OCI-LY1 (cell line): ENCODE measurements around the gene RASSF9.

Experiments used
- H2AFZ ChIP-seq: fragments of 200-600 bp; sonication (generic), shearing (Covaris generic); 2 replicates; pipeline ENCODE4 v1.6.0; 2014; ENCODE audit warnings: antibody characterized with exemption, mild to moderate bottlenecking, low read length
- H3F3A ChIP-seq: fragments of 200-600 bp; sonication (generic), shearing (Covaris generic); 2 replicates; pipeline ENCODE4 v1.6.0; 2014; ENCODE audit warnings: mild to moderate bottlenecking, antibody characterized with exemption, low read length, moderate library complexity; ENCODE audit not compliant: insufficient read depth
- H3K27ac ChIP-seq: fragments of 200-600 bp; sonication (generic); 2 replicates; pipeline ENCODE4 v1.5.1; 2014; ENCODE audit warnings: low read length, mixed run types, mild to moderate bottlenecking, low read depth; ENCODE audit not compliant: poor library complexity, severe bottlenecking
- H3K27me3 ChIP-seq: fragments of 200-600 bp; sonication (generic); 2 replicates; pipeline ENCODE4 v1.6.0; 2014; ENCODE audit warnings: antibody characterized with exemption, mild to moderate bottlenecking, low read length, moderate library complexity; ENCODE audit not compliant: insufficient read depth
- H3K36me3 ChIP-seq: fragments of 200-600 bp; sonication (generic); 2 replicates; pipeline ENCODE4 v1.6.1; 2014; ENCODE audit warnings: mild to moderate bottlenecking, antibody characterized with exemption, low read length, moderate library complexity, mixed read lengths; ENCODE audit not compliant: insufficient read depth
- H3K4me1 ChIP-seq: fragments of 200-600 bp; sonication (generic); 2 replicates; pipeline ENCODE4 v1.5.1; 2014; ENCODE audit warnings: mild to moderate bottlenecking, low read length, moderate library complexity; ENCODE audit not compliant: insufficient read depth, severe bottlenecking
- H3K4me2 ChIP-seq: fragments of 200-600 bp; sonication (generic), shearing (Covaris generic); 2 replicates; pipeline ENCODE4 v1.6.1; 2014; ENCODE audit warnings: low read length
- H3K4me3 ChIP-seq: fragments of 200-600 bp; sonication (generic); 2 replicates; pipeline ENCODE4 v1.5.1; 2014; ENCODE audit warnings: low read length, low read depth, mild to moderate bottlenecking, mixed read lengths; ENCODE audit not compliant: poor library complexity, severe bottlenecking
- H3K79me2 ChIP-seq: fragments of 200-600 bp; shearing (Covaris generic); 2 replicates; pipeline ENCODE4 v1.6.1; 2016; ENCODE audit warnings: mixed run types, low read length, mixed read lengths; ENCODE audit not compliant: insufficient read depth
- H3K9ac ChIP-seq: fragments of 200-600 bp; sonication (generic), shearing (Covaris generic); 2 replicates; pipeline ENCODE4 v1.6.1; 2014; ENCODE audit warnings: mild to moderate bottlenecking, low read length, mixed read lengths
- H3K9me2 ChIP-seq: fragments of 200-600 bp; sonication (generic), shearing (Covaris generic); 2 replicates; pipeline ENCODE4 v1.6.1; 2014; ENCODE audit warnings: low read depth, mild to moderate bottlenecking, low read length, mixed read lengths
- H3K9me3 ChIP-seq: fragments of 200-600 bp; shearing (Covaris generic); 2 replicates; pipeline ENCODE4 v1.6.1; 2014; ENCODE audit warnings: low read length, mixed read lengths
- H4K20me1 ChIP-seq: fragments of 200-600 bp; sonication (generic), shearing (Covaris generic); 2 replicates; pipeline ENCODE4 v1.6.0; 2016; ENCODE audit warnings: mild to moderate bottlenecking, low read length; ENCODE audit not compliant: insufficient read depth
- CTCF ChIP-seq: fragments of 200-600 bp; sonication (generic), shearing (Covaris generic); IDR thresholded peaks from 2 replicates; pipeline ENCODE4 v1.5.1; 2017; ENCODE audit warnings: mild to moderate bottlenecking, antibody characterized with exemption, low read length, moderate library complexity, mixed read lengths
- EZH2 ChIP-seq: fragments of 200-600 bp; sonication (generic), shearing (Covaris generic); IDR thresholded peaks from 2 replicates; pipeline ENCODE4 v1.8.0; 2017; ENCODE audit warnings: borderline replicate concordance, mixed run types, mild to moderate bottlenecking, antibody characterized with exemption, low read length, moderate library complexity, mixed read lengths

The RASSF9 gene

GRCh38 chr12:85829391-85829790 lies 6.8 kb downstream of the RASSF9 start:
- no peak overlapping the region for H3K9ac ChIP-seq
- no peak overlapping the region for H3K4me3 ChIP-seq
- no peak overlapping the region for H3K27ac ChIP-seq
- no peaks in the 10 kb centered on the region for H3K27me3 ChIP-seq
- no peaks in the 10 kb centered on the region for H3K36me3 ChIP-seq
- H3K79me2 ChIP-seq: no peaks in the 10 kb centered on the region
- H3K4me1 ChIP-seq: no peaks in the 10 kb centered on the region
- no peak overlapping the region for H3K4me2 ChIP-seq
- TF ChIP-seq CTCF (no peak), EZH2 (no peak)
- no peaks in the 10 kb centered on the region for H4K20me1 ChIP-seq
- H3K9me2 ChIP-seq: no peaks in the 10 kb centered on the region
- no peaks in the 10 kb centered on the region for H3F3A ChIP-seq
- H3K9me3 ChIP-seq: no peaks in the 10 kb centered on the region
- no peak overlapping the region for H2AFZ ChIP-seq

- Histone ChIP-seq H3K4me1 (no peaks in the 10 kb centered on the region), H2AFZ (no peak overlapping the region), H3K27me3 (no peaks in the 10 kb centered on the region), H3K36me3 (no peaks in the 10 kb centered on the region), H3K9me3 (no peaks in the 10 kb centered on the region), H3K9ac (no peak overlapping the region), H3K4me3 (no peak overlapping the region), H3K4me2 (no peak overlapping the region), H3K9me2 (no peaks in the 10 kb centered on the region), H3F3A (no peaks in the 10 kb centered on the region), H3K27ac (no peak overlapping the region), H3K79me2 (no peaks in the 10 kb centered on the region), H4K20me1 (no peaks in the 10 kb centered on the region)
- TF ChIP-seq EZH2 (no peak), CTCF (no peak)
Observed at GRCh38 chr12:85828576-85828975, 7.6 kb downstream of the RASSF9 start.

GRCh38 chr12:85825746-85826145 lies 10.5 kb downstream of the RASSF9 start:
- Histone ChIP-seq H3K9me3 (no peaks in the 10 kb centered on the region), H3K27ac (no peak overlapping the region), H3K9ac (no peak overlapping the region), H3K9me2 (no peaks in the 10 kb centered on the region), H2AFZ (no peak overlapping the region), H4K20me1 (no peaks in the 10 kb centered on the region), H3K79me2 (no peaks in the 10 kb centered on the region), H3F3A (no peaks in the 10 kb centered on the region), H3K27me3 (no peaks in the 10 kb centered on the region), H3K4me1 (no peaks in the 10 kb centered on the region), H3K4me2 (no peak overlapping the region), H3K36me3 (no peaks in the 10 kb centered on the region), H3K4me3 (no peak overlapping the region)
- no peak for TF ChIP-seq EZH2
- TF ChIP-seq CTCF: no peak
